Stimulated activated CD8-positive, alpha-beta memory T cell treated with anti-CD3 and anti-CD28 coated beads, Interleukin-15, amount 100 ng/mL, for 1 hour (primary cell): ENCODE measurements around the gene BBC3.
A peak's percentile ranks its signal among the peaks of the same experiment; 100 is the strongest.
"Not testable (repeated sequence)": the region's sequence is repeated elsewhere in the genome, so short reads cannot be mapped to it uniquely, and the experiment has no call there.

Experiments used
- DNase-seq: peaks from one replicate; pipeline ENCODE4 v3.0.0-alpha.2; 2020; ENCODE audit warnings: low read depth

BBC3 gene

DNA sequence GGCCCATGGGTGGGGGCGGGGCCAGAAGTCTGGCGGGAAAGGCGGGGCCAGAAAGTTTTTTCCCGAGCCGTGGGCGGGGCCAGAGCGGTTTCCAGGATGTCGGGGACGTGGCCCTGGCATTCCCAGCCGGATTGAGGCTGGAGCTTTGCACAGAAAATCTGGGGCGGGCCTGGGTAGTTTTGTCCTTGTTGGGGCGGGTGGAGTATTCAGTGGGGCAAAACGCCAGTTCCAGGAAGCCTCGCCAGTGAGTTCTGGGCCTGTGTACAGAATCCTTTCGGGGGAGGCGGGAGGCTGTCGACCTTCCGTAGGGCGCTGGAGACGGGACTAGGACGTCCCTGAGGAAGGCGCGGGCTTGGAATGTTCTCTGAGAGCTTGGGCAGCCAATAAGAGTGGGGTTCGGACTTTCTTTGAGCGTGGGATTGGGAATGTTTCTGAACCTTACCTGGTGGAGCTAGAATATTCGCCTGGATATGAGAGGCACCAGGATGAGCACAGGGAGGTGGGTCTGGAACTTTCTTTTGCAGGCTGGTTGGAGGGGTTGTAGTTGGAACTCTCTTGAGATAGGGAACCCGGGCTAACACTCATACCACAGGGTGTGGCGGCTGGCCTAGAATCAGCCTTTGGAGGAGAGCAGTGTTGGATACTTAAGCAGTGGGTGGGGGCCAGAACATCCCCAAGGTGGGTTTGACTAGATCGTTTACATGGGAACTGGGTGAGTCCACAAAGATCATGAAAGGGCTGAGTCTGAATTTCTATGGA is 26.6 kb upstream of the BBC3 start:
- no peak for DNase-seq

DNA sequence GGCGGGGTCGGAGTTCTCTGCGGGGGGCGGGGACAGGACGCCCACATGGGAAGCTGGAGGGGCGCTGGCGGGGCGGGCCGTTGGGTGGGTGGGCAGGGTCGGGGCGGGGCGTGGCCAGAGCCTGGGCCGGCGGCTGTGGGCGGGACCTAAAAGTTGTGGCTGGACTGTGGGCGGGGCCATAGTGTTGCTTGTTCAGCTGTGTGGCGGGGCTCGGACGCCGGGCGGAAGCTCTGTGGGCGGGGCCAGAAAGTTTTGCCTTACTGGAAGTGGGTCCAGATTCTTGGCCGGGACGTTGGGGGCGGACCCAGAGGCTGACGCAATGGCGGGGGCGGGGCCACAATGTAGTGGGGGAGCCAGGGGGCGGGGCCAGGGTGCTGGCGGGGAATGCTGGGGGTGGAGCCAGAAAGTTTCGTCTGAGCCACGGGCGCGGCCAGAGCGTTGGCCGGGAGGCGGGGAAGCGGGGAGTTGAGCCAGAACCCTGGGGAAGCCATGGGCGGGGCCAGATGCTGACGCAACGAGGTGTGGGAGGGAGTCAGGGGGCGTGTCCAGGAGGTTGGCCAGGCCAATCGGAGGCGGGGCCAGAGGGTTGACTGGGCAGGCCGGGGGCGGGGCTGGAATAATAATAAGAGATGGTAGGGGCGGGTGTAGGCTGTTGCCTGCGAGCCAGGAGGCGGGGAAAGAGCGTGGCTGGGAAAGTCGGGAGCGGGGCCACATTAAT is 25.9 kb upstream of the BBC3 start:
- DNase-seq = peak; percentile 98

DNA sequence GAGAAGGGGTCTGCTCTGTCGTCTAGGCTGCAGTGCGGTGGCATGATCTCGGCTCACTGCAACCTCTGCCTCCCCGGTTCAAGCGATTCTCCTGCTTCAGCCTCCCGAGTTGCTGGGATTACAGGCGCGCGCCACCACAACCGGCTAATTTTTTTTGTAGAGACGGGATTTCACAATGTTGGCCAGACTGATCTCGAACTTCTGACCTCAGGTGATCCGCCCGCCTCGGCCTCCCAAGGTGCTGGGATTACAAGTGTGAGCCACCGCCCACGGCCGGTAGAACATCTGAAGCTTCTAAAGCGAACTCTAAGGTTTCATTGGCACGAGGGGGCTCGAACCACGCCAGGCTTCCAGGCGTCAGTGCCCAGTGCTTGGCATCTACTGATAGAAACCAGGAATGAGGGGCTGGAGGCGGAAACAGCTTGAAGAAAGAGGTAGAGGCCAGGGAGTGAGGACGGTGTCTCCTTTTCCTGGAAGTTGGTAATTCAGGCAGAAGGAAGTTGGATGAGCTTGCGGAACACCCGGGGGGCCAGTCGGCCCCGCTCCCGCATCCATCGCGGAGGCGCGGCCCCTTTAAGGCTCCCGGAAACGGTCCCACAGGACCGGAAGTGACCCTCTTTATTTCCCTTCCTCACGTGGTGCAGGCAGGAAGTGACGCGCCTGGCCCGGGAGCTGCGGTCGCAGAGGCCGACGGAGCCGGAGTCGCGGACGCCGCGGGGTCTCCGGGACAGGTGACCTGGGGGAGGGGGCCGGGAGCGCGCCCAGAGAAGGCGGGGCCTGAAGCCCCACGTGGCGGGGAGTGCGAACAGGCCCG is 25.1 kb upstream of the BBC3 start, which contains the start of gene CCDC9:
CCDC9 (plus strand) TSS at position 647 of the 814 bp plus-strand sequence. CDS start 1,876 bp downstream, outside the sequence.
- DNase-seq = peak; percentile 78

DNA sequence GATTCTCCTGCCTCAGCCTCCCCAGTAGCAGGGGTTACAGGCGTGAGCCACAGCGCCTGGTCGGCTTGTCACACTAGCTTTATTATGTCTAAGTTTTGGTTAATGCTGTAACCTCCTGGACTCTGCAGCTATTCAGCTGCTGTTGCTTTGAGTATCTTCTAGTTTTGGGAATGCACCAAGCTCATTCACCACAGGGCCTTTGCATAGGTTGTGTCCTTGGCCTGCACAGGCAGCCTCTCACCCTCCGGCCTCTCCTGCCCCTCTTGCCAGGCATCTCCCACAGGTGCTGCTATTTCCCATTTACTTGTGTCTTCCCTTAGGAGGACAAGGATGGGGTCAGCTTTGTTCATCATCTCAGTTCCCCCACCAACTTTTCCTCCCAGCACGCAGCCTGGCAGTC is 23.0 kb upstream of the BBC3 start:
- no peak for DNase-seq

DNA sequence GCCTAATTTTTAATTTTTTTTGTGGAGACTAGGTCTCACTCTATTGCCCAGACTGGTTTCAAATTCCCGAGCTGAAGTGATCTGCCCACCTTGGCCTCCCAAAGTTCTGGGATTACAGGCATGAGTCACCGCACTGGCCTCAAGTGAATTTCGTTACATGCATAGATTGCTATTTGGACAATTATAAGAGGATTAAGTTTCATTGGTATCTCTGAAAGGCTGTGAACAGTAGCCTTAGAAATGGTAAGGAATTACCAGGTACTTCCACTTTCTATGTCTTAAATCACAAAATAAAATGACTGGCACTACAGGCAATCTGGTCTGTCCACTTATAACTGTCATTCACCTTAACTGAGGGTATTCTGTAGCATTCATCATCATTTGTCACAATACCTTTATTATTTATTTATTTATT is 22.5 kb upstream of the BBC3 start:
- DNase-seq = no peak

DNA sequence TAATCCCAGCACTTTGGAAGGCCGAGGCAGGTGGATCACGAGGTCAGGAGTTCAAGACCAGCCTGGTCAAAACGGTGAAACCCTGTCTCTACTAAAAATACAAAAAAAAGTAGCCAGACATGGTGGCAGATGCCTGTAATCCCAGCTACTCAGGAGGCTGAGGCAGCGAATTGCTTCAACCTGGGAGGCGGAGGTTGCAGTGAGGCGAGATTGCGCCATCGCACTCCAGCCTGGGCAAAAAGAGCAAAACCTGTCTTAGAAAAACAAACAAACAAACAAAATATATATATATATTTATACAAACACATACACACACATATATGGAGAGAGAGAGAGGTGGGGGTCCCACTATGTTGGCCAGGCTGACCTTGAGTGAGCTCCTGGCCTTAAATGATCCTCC is 22.0 kb upstream of the BBC3 start:
- not testable (repeated sequence) for DNase-seq

DNA sequence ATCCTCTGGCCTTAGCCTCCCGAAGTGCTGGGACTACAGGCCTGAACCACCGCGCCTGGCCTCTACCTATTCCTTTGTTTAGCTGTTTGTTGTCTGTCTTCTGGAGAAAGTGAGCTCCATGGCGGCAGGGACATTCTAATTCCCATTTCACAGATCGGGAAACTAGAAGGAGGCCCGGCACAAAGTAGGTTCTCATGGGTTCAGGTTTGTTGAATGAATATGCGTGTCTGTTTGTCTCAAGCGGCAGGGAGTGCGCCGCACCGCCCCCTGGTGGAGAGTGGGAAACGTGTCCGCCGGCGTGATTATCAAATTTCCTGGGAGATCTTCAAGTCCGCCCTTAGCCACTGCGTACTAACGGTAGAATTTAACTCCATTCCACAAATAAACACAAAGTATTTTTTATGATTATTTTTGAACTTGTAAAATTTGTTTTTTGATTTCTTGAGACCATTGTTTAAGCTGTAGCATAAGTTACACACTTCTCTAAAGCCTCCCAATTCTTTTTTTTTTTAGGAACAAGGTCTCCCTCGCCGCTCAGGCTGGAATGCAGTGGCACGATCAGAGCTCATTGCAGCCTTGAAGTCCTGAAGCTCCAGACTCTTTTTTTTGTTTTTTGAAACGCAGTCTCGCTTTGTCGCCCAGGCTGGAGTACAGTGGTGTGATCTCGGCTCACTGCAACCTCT is 16.4 kb upstream of the BBC3 start:
- DNase-seq = peak; percentile 65

DNA sequence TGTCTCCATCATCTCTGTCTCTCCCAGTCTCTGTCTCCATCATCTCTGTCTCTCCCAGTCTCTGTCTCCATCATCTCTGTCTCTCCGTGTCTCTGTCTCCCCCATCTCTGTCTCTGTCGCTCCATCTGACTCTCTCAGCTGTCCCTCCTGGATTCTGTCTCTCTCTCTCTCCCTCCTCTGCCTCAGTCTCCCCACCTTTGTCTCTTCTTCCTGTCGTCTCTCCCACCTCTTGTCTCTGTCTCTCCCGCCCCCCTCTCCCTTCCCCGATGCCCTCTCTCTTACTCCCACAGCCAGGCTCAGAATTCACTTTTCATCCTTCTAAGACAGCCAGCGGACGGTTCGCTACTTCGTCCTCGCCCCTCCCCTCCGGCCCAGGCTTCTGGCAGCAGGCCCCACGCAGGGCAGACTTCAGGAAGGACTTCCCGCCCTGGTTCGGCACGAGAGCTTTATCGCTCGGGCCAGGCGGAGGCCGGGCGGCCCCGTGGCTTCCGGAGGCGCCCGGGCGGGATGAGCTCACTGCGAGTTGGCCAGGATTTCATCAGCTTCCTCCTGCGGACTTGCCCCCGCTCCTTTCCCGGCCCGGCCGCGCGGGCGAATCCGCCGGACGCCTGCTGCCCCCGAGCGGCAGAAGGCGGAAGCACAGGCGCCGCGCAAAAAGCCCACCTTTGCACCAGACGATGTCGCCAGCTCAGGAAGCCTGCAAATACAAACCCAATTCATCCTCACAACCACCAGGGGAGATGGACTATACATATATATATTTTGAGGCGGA is 13.0 kb upstream of the BBC3 start:
- DNase-seq = peak; percentile 65

DNA sequence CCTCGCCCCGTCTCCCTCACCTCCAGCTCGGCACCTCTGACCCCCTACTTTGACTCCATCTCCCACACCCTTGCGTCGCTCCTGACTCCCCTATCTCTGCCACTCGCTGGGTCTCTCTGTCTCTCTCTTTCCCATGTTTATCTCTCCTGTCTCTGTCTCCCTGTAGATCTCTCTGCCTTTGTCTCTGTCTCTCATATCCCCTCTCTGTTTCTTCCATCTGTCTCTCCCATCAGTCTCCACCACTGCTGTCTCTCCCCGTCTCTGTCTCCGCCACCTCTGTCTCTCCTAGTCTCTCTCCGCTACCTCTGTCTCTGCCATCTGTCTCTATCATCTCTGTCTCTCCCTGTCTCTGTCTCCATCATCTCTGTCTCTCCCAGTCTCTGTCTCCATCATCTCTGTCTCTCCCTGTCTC is 12.4 kb upstream of the BBC3 start:
- DNase-seq = no peak

DNA sequence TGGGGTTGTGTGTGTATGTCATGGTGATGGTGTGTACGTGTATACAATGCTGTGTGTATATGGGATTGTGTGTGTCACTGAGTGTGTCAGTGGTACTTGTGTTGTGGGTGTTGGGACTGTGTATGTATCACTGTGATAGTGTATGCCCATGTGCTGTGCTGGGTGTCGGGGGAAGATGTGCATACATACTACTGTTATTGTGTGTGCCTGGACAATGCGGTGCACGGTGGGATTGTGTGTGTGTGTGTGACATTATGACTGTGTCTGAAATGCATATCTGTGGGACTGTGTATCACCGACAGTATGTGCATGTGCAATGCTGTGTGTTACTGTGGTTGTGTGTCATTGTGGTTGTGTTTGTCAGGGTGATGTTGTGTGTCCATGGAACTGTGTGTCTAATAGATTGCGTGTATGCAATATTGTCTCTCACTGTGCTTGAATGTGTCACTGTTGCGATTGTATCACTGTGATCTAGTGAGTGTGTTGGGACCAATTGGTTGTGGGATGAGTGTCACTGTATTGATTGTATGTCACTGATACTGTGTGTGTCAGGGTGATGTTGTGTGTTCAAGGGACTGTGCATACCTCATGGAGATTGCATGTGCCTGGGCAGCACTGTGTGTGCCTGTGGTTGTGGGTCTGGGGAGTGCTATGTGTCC is 11.0 kb upstream of the BBC3 start:
- DNase-seq = no peak

DNA sequence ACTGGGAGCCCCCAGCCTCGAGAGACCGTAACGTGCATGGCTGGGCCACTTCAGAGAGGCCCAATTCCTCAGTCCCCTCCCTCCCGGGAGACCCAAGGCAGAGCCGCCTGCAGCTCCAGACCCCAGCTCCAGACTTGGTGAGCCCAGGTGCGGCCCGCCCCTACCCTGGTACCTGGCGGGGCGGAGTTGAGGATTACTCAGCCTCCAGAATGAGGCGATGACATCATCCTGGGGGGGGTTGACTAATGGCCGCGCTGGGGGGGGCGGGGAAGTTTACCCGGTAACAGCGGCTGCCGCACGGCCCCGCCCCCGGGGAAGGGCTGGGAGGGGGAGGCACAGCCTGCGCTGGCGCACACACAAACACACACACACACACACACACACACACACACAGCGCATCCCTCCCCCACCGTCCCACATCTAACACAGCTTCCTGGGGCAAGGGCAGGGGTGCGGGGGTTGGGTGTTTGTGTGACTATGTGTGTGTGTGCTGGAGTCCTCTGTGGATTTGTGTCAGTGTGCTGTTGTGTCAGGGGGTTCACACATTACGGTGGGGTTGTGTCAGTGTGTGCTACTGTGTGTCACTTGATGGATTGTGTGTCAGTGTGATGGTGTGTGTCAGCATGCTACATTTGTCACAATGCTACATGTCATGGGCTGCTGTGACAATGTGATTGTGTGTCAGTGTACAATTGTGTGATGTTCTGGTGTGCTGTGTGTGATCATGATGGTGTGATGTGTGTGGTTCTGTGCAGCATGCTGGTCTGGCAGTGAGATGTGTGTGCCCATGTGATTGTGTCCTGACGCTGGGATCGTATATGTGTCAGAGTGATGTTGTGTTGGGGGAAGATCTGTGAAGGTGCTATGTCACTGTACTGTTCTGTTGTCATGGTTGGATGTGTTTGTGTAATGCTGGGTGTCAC is 10.3 kb upstream of the BBC3 start:
- DNase-seq = peak; percentile 80

DNA sequence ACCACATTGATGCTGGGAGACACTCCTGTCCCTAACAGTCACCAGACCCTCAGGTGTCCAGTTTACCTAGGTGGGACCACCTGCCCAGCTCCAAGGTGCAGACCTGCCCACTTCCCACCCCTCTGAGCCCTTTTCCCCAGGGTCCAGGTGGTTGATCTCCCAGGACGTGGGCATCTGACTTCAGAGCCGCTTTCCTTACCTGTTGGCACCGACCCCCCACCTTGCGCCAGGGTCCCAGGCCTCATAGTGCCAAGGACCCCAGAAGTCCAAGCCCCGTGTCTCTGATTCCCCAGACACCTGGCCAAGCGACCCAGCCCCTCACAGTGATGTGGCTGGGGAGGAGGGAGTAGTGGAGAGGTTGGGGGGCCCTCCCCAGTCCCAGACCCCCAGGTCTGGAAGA is 9.6 kb upstream of the BBC3 start:
- DNase-seq = no peak

DNA sequence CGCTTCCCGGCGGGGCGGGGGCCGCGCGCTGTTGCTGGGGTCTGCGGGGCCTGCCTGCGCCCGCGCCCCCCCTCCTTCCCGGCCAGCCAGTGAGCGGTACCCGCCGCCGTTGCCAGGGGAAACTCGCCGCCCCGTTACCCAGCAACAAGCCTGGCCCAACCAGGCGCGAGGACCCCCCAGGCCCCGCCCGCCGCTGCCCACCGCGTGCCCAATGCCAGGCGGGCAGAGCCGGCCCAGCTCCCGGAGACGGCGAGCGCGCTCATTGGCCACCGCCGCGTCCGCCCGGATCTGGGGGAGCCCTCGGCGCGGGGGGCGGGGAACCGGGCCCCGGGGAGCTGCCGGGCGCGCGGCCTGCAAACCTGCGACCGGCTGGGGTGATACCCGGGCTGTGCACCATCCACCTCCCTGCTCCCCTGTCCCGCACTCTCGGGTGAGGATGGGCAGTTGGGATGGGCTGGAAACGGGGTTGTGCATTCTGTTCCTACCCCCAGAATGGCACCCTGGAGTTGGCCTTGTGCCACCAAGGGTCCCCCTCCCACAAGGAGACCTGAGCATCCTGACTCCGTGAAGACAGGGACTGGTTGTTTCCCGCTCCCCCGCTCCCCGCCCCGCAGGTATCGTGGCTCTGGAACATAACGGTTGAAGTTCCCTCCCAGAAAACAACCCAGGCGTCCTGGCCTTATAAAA is 8.8 kb upstream of the BBC3 start:
- DNase-seq = no peak

DNA sequence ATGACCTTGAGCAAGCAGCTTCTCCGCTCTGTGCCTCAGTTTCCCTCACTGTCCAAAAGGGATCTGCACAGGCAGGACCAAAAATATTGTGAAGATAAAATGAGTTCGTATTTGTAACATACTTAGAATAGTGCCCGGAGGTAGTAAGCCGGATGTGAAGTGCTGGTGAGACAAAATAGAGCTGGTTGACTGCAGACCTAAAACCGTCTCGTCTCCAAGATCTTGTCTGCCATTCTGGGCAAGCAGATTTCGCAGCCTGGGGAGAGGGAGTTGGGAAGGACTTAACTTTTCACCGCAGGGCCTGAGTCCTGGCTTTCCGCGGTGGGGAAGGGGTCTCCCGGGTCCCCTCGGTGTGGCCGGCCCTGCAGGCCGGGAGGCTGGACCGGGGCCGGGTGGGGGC is 8.2 kb upstream of the BBC3 start:
- no peak for DNase-seq

DNA sequence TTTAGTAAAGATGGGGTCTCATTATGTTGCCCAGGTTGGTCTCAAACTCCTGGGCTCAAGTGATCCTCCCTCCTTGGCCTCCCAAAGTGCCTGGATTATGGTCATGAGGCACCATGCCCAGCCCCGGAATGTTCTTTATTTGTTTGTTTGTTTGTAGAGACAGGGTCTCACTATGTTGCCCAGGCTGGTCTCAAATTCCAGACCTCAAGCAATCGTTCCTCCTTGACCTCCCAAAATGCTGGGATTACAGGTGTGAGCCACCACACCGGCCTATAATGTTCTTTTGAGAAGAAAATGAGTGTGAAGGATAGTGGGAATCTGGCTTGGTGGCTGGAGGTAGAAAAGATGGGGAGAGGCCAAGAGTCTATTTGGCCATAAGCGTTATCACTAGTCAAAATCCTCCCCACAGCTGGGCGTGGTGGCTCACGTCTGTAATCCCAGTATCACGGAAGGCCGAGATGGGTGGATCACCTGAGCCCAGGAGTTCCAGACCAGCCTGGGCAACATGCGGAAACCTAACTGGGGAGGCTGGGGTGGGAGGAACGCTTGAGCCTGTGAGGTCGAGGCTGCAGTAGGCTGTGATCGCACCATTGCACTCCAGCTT is 5.2 kb upstream of the BBC3 start:
- DNase-seq = no peak

DNA sequence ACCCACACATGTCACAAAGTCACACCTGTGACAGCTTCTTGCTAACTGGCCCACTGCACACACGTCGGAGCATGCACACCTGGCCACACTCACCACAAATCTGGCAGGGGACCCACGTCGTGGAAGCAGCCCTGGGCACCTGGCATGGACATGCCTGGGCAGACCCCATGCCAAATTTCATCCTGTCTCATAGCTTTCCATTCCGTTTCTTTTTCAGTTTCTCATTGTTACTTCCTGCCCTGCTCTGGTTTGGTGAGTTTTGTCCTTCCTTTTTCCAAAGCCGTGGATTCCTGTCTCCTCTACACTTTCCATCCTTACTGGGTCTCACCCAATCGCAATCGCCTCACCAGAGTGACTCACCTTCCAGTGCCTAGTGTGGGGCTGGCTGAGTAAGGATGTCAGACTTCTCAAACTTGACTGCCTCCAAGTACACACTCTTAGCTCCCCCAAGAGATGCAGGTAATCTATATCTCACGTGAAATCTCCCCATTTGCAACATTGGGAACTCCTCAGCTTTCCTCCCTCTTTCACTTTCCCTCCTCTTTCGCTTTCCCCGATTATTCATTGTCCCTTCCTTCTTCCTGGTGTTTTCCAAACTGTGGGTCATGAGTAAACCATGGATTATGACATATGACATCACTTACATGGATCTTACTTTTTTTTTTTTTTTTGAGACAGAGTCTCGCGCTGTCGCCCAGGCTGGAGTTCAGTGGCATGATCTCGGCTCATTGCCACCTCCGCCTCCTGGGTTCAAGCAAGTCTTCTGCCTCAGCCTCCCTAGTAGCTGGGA is 1.6 kb upstream of the BBC3 start:
- DNase-seq = no peak

DNA sequence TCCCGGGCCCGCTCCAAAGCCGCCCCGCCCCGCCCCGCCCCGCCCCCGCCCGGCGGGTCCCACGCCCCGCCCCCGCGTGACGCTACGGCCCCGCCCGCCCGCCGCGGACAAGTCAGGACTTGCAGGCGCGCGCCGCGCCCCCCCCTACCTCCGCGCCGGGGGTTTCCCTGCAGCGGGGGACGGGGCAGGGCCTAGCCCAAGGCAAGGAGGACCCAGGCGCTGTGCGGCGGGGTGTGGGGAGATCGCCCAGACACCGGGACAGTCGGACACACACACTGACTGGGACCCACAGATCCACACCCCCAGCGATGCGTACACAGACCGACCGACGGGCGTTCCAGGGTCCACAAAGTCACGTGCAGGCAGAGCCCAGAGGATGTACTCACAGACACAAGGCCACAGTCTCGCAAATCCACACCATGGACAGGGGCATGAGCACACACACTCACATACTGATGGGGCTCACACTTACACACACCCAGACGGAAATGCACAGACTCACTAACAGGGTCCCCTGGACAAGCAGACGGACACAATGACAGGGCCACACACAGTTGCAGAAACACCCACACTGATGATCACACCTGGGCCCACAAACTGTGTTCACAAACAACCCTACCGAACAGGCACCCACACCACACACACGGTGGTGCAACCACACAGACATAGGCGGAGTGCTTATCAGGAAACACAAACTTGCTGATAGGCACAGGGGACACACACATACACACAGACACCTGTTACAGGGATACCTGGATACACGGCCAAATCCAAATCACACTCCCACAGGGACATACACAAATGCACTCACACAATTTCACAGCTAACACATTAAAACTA is 436 bp upstream of the BBC3 start:
- DNase-seq = peak; percentile 81
